ENCODE data around the gene C17orf78.
"Not testable (repeated sequence)": the region's sequence is repeated elsewhere in the genome, so short reads cannot be mapped to it uniquely, and the experiment has no call there.

The C17orf78 gene

GRCh38 chr17:37429039-37429438, 53.3 kb downstream of the C17orf78 start:
- H3K9me3 ChIP-seq (ENCODE audit: control insufficient read depth in 1 of 2, low read length in 2 of 2), result no peaks in the 10 kb centered on the region
- no peaks in the 10 kb centered on the region for H3K4me1 ChIP-seq (ENCODE audit: control insufficient read depth in 1 of 2, insufficient read depth in 2 of 2, low read length in 2 of 2)
- no peak overlapping the region for H3K4me3 ChIP-seq (ENCODE audit: low read depth in 1 of 2, low read length in 2 of 2)
- no peak overlapping the region for H3K9ac ChIP-seq (ENCODE audit: low read depth in 1 of 2, low read length in 2 of 2)
- H3K27ac ChIP-seq (ENCODE audit: low read depth, low read length), result no peak overlapping the region
- H3K27me3 ChIP-seq (ENCODE audit: control insufficient read depth in 1 of 2, insufficient read depth in 2 of 2, low read length in 2 of 2), result no peaks in the 10 kb centered on the region
- H3K36me3 ChIP-seq (ENCODE audit: control insufficient read depth in 1 of 2, insufficient read depth in 2 of 2, low read length in 2 of 2), result peaks cover 17 to 63% of the 10 kb centered on the region in 2 donors

GRCh38 chr17:37429453-37429852, 53.7 kb downstream of the C17orf78 start:
- Histone ChIP-seq H3K27me3 (ENCODE audit: control insufficient read depth in 1 of 2, insufficient read depth in 2 of 2, low read length in 2 of 2) (no peaks in the 10 kb centered on the region), H3K36me3 (ENCODE audit: control insufficient read depth in 1 of 2, insufficient read depth in 2 of 2, low read length in 2 of 2) (peaks cover 17 to 63% of the 10 kb centered on the region in 2 donors), H3K9ac (ENCODE audit: low read depth in 1 of 2, low read length in 2 of 2) (no peak overlapping the region), H3K4me3 (ENCODE audit: low read depth in 1 of 2, low read length in 2 of 2) (no peak overlapping the region), H3K27ac (ENCODE audit: low read depth, low read length) (no peak overlapping the region), H3K4me1 (ENCODE audit: control insufficient read depth in 1 of 2, insufficient read depth in 2 of 2, low read length in 2 of 2) (no peaks in the 10 kb centered on the region), H3K9me3 (ENCODE audit: control insufficient read depth in 1 of 2, low read length in 2 of 2) (no peaks in the 10 kb centered on the region)

- Histone ChIP-seq H3K36me3 (ENCODE audit: control insufficient read depth in 1 of 2, insufficient read depth in 2 of 2, low read length in 2 of 2) (peaks cover 17 to 57% of the 10 kb centered on the region in 2 donors), H3K4me1 (ENCODE audit: control insufficient read depth in 1 of 2, insufficient read depth in 2 of 2, low read length in 2 of 2) (no peaks in the 10 kb centered on the region), H3K9me3 (ENCODE audit: control insufficient read depth in 1 of 2, low read length in 2 of 2) (no peaks in the 10 kb centered on the region), H3K4me3 (ENCODE audit: low read depth in 1 of 2, low read length in 2 of 2) (no peak overlapping the region), H3K27ac (ENCODE audit: low read depth, low read length) (no peak overlapping the region), H3K9ac (ENCODE audit: low read depth in 1 of 2, low read length in 2 of 2) (no peak overlapping the region), H3K27me3 (ENCODE audit: control insufficient read depth in 1 of 2, insufficient read depth in 2 of 2, low read length in 2 of 2) (no peaks in the 10 kb centered on the region)
Observed at GRCh38 chr17:37430051-37430627, 54.4 kb downstream of the C17orf78 start.

GRCh38 chr17:37432671-37433070, 56.9 kb downstream of the C17orf78 start:
- H3K36me3 ChIP-seq (ENCODE audit: control insufficient read depth in 1 of 2, insufficient read depth in 2 of 2, low read length in 2 of 2), result peaks cover 12 to 42% of the 10 kb centered on the region in 2 donors
- no peak overlapping the region for H3K4me3 ChIP-seq (ENCODE audit: low read depth in 1 of 2, low read length in 2 of 2)
- H3K9me3 ChIP-seq (ENCODE audit: control insufficient read depth in 1 of 2, low read length in 2 of 2), result no peaks in the 10 kb centered on the region
- no peak overlapping the region for H3K9ac ChIP-seq (ENCODE audit: low read depth in 1 of 2, low read length in 2 of 2)
- H3K4me1 ChIP-seq (ENCODE audit: control insufficient read depth in 1 of 2, insufficient read depth in 2 of 2, low read length in 2 of 2), result no peaks in the 10 kb centered on the region
- H3K27me3 ChIP-seq (ENCODE audit: control insufficient read depth in 1 of 2, insufficient read depth in 2 of 2, low read length in 2 of 2), result no peaks in the 10 kb centered on the region
- H3K27ac ChIP-seq (ENCODE audit: low read depth, low read length), result no peak overlapping the region

- Histone ChIP-seq H3K9ac (ENCODE audit: low read depth in 1 of 2, low read length in 2 of 2) (no peak overlapping the region), H3K27ac (ENCODE audit: low read depth, low read length) (no peak overlapping the region), H3K9me3 (ENCODE audit: control insufficient read depth in 1 of 2, low read length in 2 of 2) (no peaks in the 10 kb centered on the region), H3K4me1 (ENCODE audit: control insufficient read depth in 1 of 2, insufficient read depth in 2 of 2, low read length in 2 of 2) (no peaks in the 10 kb centered on the region), H3K4me3 (ENCODE audit: low read depth in 1 of 2, low read length in 2 of 2) (no peak overlapping the region), H3K27me3 (ENCODE audit: control insufficient read depth in 1 of 2, insufficient read depth in 2 of 2, low read length in 2 of 2) (no peaks in the 10 kb centered on the region), H3K36me3 (ENCODE audit: control insufficient read depth in 1 of 2, insufficient read depth in 2 of 2, low read length in 2 of 2) (peaks cover 24 to 61% of the 10 kb centered on the region in 2 donors)
Observed at GRCh38 chr17:37438141-37438540, 62.4 kb downstream of the C17orf78 start.

- Histone ChIP-seq H3K27ac (ENCODE audit: low read depth, low read length) (no peak overlapping the region), H3K4me3 (ENCODE audit: low read depth in 1 of 2, low read length in 2 of 2) (no peak overlapping the region), H3K27me3 (ENCODE audit: control insufficient read depth in 1 of 2, insufficient read depth in 2 of 2, low read length in 2 of 2) (no peaks in the 10 kb centered on the region), H3K9me3 (ENCODE audit: control insufficient read depth in 1 of 2, low read length in 2 of 2) (no peaks in the 10 kb centered on the region), H3K36me3 (ENCODE audit: control insufficient read depth in 1 of 2, insufficient read depth in 2 of 2, low read length in 2 of 2) (peaks cover 28 to 72% of the 10 kb centered on the region in 2 donors), H3K9ac (ENCODE audit: low read depth in 1 of 2, low read length in 2 of 2) (no peak overlapping the region), H3K4me1 (ENCODE audit: control insufficient read depth in 1 of 2, insufficient read depth in 2 of 2, low read length in 2 of 2) (no peaks in the 10 kb centered on the region)
Observed at GRCh38 chr17:37440424-37440823, 64.6 kb downstream of the C17orf78 start.

GRCh38 chr17:37441369-37442014, 65.7 kb downstream of the C17orf78 start:
- H3K9ac ChIP-seq (ENCODE audit: low read depth in 1 of 2, low read length in 2 of 2); H3K4me1 ChIP-seq (ENCODE audit: control insufficient read depth in 1 of 2, insufficient read depth in 2 of 2, low read length in 2 of 2); H3K27ac ChIP-seq (ENCODE audit: low read depth, low read length); H3K9me3 ChIP-seq (ENCODE audit: control insufficient read depth in 1 of 2, low read length in 2 of 2); H3K4me3 ChIP-seq (ENCODE audit: low read depth in 1 of 2, low read length in 2 of 2); H3K27me3 ChIP-seq (ENCODE audit: control insufficient read depth in 1 of 2, insufficient read depth in 2 of 2, low read length in 2 of 2): not testable (repeated sequence)
- peaks cover 28 to 72% of the 10 kb centered on the region in 2 donors for H3K36me3 ChIP-seq (ENCODE audit: control insufficient read depth in 1 of 2, insufficient read depth in 2 of 2, low read length in 2 of 2)
